Occipital lobe (tissue), 2 donors: ENCODE results near the gene STK38. TPM values are rescaled to one million over a fixed set of nuclear protein-coding genes. Genes with fewer than 3 reads are reported as not detected.
"Not testable (repeated sequence)": the region's sequence is repeated elsewhere in the genome, so short reads cannot be mapped to it uniquely, and the experiment has no call there.

ENCODE experiments used
- DNase-seq: peaks from one replicate; lab custom pipeline; 2025; lab: John Stamatoyannopoulos, UW
- total RNA-seq: library from RNA; depleted of rRNA; stranded (reverse); fragments of >200 nt; gene quantifications from one replicate; pipeline ENCODE4 v1.2.3, GENCODE V29; 2014

STK38 gene
- 11.9 TPM for total RNA-seq

- DNase-seq = peak; percentile 80
These were observed at the start of gene STK38 for GRCh38 chr6:36546920-36547645. Gene STK38, minus strand, starts transcription at chr6:36547479. Its CDS starts 7,277 bp downstream, at chr6:36540202.

- no peak for DNase-seq
These were observed 49.1 kb upstream of the STK38 start for GRCh38 chr6:36596356-36596755.

GRCh38 chr6:36594816-36595643, 47.8 kb upstream of the STK38 start:
- no peak for DNase-seq

- peak; percentile 96 for DNase-seq
These were observed 46.9 kb upstream of the STK38 start, which contains the start of gene SRSF3 for GRCh38 chr6:36594029-36594815. Gene SRSF3, plus strand, starts transcription at chr6:36594362. Its CDS starts 2,401 bp downstream, at chr6:36596763.

DNA sequence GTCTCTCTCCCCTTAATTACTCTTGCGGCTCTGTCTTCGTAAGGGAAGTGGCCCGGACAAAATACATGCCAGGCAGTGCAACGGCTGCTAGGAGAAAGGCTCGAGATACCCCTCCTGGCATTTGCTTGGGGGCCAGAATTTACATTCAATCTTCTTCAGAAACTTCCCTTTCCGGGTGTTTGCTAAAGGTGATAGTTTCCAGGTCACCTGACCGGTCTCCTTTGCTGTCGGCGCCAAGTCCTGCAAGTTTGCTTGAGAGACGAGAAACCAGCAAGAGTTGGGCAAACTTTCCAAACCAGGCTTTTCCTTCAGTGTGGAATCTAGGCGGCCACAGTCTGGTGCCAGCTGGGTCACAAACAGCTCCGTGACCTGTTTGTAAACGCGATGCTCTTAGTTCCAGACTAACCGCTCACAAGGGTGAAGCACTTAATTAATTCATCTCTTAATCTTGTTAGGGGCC, 46.3 kb upstream of the STK38 start:
- peak; percentile 72 for DNase-seq

DNA sequence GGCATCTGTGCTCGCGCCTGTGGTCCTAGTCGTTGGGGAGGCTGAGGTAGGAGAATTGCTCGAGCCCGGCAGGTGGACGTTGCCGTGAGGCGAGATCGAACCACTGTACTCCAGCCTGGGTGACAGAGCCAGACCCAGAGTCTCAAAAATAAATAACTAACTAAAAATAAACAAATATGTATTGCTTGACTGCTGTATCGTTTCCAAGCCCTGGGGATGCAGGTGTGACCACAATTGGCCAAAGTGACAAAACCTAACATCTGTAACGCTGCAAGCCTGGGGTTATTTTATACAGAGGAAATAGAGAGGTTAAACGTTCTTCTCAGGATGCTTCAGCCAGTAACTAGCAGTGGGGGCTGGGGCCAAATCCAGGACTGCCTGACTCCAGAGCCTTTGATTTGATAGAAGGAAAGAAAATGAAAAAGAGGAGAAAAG, 45.0 kb upstream of the STK38 start:
- DNase-seq = no peak

DNA sequence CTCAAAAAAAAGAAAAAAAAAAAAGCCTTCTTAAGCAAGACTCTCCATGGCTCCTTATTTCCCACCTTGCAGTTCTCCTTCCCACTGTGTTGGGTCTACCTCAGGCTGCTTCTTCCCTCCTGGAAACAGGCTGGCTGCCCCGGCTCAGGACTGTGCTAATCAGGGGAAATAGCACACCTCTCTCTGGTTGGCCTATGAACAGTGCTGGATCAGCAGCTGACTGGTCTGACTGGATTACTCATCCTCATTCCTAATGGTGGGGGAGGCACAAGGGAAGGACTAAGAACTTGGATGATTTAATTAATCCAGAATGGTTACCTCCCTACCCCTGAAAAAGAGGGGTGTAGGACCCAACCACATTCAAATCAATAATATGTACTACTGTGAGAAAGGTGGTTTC, 43.0 kb upstream of the STK38 start:
- no peak for DNase-seq

DNA sequence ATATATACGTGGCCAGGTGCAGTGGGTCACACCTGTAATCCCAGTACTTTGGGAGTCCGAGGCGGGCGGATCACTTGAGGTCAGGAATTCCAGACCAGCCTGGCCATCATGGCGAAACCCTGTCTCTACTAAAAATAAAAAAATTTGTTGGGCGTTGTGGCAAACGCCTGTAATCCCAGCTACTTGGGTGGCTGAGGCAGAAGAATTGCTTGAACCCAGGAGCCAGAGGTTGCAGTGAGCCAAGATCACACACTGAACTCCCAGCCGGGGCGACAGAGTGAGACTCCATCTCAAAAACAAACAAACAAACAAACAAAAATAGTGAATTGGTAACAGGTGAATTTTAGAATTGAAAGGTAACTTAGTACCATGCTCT, 41.7 kb upstream of the STK38 start:
- DNase-seq = not testable (repeated sequence)

GRCh38 chr6:36586606-36587005, 39.3 kb upstream of the STK38 start:
- DNase-seq = no peak

- no peak for DNase-seq
These were observed 34.4 kb upstream of the STK38 start for GRCh38 chr6:36581716-36582115.

GRCh38 chr6:36580184-36580526, 32.9 kb upstream of the STK38 start:
- no peak for DNase-seq

- no peak for DNase-seq
These were observed 31.2 kb upstream of the STK38 start for GRCh38 chr6:36578431-36578830.

DNA sequence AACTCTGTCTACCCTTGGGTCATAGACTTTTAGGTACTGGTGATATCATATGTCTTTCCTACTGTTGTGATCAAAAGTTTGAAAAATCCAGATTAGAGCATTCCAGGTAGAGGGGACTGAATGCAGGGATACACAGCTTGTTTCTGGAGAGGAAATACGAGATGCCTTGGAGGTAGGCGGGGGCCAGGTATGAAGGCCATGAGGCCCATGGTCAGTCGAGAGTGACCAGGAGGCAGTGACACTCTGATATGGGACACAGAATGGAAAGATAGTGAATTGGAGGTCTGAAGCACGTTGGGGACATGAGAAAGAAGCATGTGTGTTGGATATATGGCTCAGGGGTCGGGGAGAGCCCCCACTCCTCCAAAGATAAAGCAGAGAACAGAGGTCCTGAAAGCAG, 30.8 kb upstream of the STK38 start:
- DNase-seq = no peak

DNA sequence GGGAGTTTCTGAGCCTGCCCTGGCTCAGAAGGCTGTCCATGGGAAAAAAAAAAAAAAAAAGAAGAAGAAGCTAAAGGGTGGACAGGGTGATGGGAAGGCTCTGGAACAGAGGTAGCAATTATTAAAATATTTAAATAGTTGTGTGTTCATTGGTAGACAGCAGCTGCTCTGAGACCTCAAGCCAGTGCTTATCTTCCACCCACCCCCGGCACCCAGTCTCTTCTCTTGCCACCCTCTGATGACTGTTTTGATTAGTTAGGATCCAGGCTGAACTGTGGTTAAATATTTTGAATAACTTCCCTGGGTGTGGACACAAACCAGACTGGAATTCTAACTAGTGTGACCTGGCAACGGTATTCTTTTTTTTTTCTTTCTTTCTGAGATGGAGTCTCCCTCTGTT, 30.0 kb upstream of the STK38 start:
- DNase-seq = no peak

DNA sequence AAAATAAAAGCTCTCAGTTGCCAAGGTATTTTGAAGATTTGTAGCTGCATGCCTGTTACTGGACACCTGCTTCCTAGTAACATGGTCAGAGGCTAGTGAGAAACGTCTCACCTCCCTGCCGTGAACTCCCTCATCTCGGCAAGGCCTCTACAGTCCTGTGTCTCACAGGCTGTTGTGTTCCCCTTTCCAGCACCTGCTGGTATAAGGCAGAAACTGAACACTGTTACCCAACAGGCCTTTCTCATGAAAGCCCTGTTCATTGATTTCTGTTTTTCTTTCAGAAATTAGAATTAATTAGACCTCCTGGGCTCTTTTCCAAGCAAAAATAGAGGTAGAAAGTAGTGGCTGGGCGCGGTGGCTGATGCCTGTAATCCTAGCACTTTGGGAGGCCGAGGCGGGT, 29.3 kb upstream of the STK38 start:
- DNase-seq = no peak

- DNase-seq = no peak
These were observed 27.4 kb upstream of the STK38 start for GRCh38 chr6:36574679-36575078.

GRCh38 chr6:36572353-36573311, 25.4 kb upstream of the STK38 start:
- DNase-seq = not testable (repeated sequence)

- DNase-seq = no peak
These were observed 24.1 kb upstream of the STK38 start for GRCh38 chr6:36571122-36572043.

- no peak for DNase-seq
These were observed 23.0 kb upstream of the STK38 start for GRCh38 chr6:36570264-36570663.
